Omental fat pad (tissue), 4 donors: ENCODE measurements around the gene SAMD13. TPM values are rescaled to one million over a fixed set of nuclear protein-coding genes. Genes with fewer than 3 reads are reported as not detected.
A peak's percentile ranks its signal among the peaks of the same experiment; 100 is the strongest.

Experiments
- ATAC-seq: fragments of 150-250 bp; one replicate; pipeline ENCODE4 v1.9.1; 2016; ENCODE audit warnings: mild to moderate bottlenecking, moderate library complexity; ENCODE audit not compliant: low FRiP score
- DNase-seq: peaks from one replicate; pipeline ENCODE4 v3.0.0-alpha.2; 2019; ENCODE audit warnings: low spot score
- total RNA-seq, 4 donors: library from RNA; depleted of rRNA; stranded (reverse); fragments of >200 nt; gene quantifications; one replicate each; pipeline ENCODE4 v1.1.0, GENCODE V29; 2016
- TF ChIP-seq, protein P1 (sequence below), 3 donors: fragments of 450-650 bp; IDR thresholded peaks; one replicate each; pipeline ENCODE4 v1.5.1; 2016 to 2017; ENCODE audit warnings: antibody characterized with exemption in 3 of 3, mild to moderate bottlenecking in 3 of 3, moderate library complexity in 2 of 3

Gene SAMD13
- 1 to 10 TPM in 1 of 4 donors, under 1 TPM in 2, not detected in 1; 0.63 to 1.3 (median 0.72) TPM for total RNA-seq

DNA sequence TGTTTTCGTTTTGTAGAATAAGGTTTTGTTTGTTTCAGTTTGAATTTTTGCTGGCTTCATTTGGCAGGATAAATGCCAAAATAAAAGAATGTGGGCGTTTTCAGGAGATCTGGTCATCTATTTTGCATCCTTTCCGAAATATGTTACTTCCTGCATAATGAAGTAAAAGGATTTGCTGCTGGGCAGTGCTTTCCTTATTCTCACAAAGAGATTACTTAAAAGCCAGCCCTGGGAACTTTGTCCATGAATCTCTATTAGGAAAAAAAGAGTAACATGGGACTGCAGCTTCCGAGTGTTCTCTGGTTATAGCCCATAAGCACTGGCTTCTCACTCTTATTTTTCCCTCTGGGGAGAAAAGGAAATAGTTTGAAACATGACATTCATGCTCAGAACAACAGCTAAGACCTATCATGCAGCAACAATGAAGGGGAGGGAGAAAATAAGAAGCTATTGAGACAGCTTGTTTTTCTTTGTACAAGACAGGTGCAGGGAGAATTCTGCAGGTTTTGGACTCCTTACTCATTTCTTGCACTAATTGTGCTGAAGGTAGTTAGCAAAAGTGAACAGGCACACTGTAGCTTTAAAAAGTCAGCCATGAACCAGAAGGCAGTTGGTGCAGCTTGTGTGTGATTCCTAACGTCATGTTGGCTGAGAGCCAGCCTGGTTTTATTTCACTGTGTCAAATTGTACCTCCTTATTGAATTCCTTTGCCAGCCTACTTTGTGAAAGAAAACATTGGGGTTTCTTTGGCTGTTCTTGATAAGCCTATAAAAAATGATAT is at the start of gene SAMD13:
TSS of gene SAMD13 (plus strand) at position 705 of the 781 bp plus-strand sequence. CDS start 1,527 bp downstream, outside the sequence.
- DNase-seq (peak; percentile 72), ATAC-seq (no peak)
- TF ChIP-seq, protein P1, sequence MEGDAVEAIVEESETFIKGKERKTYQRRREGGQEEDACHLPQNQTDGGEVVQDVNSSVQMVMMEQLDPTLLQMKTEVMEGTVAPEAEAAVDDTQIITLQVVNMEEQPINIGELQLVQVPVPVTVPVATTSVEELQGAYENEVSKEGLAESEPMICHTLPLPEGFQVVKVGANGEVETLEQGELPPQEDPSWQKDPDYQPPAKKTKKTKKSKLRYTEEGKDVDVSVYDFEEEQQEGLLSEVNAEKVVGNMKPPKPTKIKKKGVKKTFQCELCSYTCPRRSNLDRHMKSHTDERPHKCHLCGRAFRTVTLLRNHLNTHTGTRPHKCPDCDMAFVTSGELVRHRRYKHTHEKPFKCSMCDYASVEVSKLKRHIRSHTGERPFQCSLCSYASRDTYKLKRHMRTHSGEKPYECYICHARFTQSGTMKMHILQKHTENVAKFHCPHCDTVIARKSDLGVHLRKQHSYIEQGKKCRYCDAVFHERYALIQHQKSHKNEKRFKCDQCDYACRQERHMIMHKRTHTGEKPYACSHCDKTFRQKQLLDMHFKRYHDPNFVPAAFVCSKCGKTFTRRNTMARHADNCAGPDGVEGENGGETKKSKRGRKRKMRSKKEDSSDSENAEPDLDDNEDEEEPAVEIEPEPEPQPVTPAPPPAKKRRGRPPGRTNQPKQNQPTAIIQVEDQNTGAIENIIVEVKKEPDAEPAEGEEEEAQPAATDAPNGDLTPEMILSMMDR (IDR thresholded peaks at IDR 0.05): no peak

DNA sequence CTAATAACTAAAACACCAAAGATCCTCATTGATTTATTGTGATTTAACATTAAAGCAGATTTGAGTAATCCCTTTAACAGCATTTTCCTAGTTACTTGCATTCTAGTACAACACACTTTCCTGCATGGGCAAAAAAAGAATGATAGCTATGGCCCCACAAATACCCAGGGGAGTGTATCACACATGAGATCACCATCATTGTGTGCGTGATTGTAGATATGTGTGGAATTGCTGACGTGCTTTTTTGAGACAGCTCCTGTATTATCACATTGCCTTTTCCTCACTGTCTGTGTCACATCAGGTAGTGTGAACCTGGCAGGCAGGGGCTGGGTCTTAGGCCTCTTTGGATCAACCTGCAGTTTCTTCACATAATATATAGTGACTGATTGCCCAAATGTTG is 48.5 kb upstream of the SAMD13 start:
- ATAC-seq (no peak), DNase-seq (no peak)
- TF ChIP-seq, protein P1 (IDR thresholded peaks at IDR 0.05): no peak

DNA sequence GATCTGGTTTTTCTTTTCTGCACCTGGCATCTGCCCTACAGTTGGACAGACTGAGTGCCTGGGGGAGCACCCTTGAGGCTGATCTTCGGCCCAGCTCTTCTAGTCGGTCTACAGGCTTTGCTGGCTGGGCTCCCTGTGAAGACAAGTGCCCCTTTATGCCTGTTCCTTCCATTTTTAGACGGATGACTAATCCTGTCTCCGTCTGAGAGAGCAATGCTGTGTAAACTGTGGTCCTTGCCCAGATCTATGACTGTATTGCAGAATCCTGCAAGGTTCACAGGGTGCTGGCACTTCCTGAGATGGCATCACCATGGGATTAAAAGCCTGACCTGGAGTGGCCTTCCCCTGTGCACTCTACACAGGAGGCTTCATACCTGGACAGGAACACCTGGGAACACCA is 47.6 kb upstream of the SAMD13 start:
- no peak for ATAC-seq
- TF ChIP-seq, protein P1 (IDR thresholded peaks at IDR 0.05): no peak
- DNase-seq: no peak

DNA sequence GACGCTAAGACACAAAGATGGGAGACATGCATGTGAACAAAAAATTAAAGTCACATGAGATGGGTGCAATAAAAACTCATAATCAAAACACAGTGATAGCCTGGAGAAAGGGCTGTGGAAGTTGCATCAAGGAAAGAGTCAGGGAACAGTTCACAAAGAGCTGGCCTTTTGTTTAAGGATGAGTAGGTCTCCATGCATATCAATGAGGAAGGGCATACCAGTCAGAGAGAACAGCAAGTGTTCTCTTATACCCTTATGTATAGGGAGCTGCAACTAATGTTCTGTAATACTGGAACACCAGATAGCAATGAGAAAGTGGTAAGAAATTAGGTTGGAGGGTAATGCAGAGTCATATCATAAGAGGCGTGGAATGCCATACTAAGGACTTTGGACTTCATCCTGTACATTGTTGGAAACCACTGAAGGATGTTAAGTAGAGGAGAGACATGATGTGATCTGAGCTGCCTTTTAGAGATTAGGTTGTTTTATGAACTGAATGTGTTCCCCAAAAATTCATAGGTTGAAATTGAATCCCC is 46.7 kb upstream of the SAMD13 start:
- no peak for ATAC-seq
- TF ChIP-seq, protein P1 (IDR thresholded peaks at IDR 0.05): no peak
- no peak for DNase-seq

DNA sequence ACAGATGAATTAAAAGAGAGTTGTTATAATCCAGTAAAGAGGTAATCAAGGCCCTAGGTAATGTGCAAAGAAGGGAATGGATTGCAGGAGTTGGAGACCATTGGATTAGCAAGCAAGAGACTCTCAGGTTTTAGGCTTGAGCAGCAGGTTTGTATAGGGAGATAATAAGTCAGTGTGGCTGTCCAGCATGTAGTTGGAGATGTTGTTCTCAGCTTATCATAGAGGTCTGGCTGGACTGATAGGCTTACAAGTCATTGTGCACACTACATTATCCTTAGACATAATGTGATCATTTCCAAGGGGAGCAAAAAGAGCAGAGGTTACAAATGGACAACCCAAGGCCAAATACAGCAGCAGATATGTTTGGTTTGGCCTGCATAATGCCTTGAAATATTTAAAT is 45.9 kb upstream of the SAMD13 start:
- ATAC-seq: no peak
- TF ChIP-seq, protein P1 (IDR thresholded peaks at IDR 0.05): no peak
- no peak for DNase-seq

- TF ChIP-seq, protein P1 (IDR thresholded peaks at IDR 0.05): no peak
- no peak for DNase-seq
- no peak for ATAC-seq
Measured at GRCh38 chr1:84257617-84258016, 43.9 kb upstream of the SAMD13 start.

DNA sequence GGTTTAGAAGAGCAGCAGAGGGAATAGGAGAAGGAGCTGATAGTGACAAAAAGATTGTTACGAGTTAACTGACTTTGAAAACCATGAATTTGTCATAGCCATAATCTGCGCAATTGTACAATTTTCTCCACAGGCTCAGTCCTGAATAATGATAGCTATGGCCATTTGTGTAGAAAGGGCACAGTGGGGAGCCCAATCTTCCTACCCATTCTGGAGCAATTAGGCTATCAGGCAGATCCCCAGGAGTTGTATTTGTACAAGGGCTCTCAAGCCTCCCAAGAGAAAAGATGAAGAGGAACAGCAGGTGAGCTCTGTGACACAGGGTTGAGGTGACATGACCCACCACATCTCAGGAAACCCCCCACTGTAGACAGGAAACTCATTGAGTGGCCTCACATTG is 42.1 kb upstream of the SAMD13 start:
- TF ChIP-seq, protein P1 (IDR thresholded peaks at IDR 0.05): no peak
- DNase-seq: no peak
- ATAC-seq: no peak
